HG02870 (cell line): ENCODE measurements around the gene PHF21A.

Source experiments
- ATAC-seq: cut with Tn5 transposase; IDR thresholded peaks from one replicate; pipeline ENCODE4 v1.9.1; 2021; ENCODE audit warnings: mild to moderate bottlenecking, moderate library complexity; ENCODE audit not compliant: unreplicated experiment

Gene PHF21A

DNA sequence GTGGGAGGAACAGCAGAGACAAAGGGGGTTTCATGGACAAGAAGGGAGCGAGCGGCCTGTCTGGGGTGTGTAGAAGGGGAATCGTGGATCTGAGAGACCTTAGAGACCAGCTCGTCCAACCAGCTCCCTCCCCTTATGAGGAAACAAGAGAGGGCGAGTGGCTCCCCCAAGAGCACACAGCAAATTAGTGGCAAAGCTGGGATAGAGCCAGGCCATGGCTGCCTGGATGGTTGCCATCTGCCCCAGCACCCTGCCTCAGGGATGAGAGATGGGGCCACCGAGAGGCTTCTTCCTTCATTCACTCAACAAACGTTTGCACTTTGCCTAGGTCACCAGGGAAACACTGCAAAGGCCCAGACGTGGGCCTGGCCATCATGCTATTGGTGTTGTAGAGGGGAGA, 231.7 kb downstream of the PHF21A start:
- ATAC-seq, result no peak

DNA sequence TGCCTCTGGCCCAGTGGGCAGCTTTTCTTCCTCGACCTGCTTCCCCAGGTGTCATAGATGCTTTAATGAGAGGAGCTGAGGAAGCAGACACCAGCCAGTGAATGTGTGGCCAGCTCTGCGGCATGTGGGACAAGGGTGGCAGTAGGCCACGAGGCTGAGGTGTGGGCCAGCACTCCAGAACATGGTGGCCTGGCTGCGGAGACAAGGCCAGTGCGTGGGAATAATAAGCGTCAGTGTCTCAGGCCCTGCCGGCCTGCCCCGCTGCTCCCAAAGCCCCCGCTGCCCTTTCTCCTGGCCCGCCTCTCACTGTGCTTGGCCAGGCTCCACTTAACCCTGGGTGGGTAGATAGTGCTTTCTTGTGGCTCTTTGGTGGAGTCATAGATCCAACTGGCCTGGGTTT, 233.7 kb downstream of the PHF21A start:
- ATAC-seq, result no peak

DNA sequence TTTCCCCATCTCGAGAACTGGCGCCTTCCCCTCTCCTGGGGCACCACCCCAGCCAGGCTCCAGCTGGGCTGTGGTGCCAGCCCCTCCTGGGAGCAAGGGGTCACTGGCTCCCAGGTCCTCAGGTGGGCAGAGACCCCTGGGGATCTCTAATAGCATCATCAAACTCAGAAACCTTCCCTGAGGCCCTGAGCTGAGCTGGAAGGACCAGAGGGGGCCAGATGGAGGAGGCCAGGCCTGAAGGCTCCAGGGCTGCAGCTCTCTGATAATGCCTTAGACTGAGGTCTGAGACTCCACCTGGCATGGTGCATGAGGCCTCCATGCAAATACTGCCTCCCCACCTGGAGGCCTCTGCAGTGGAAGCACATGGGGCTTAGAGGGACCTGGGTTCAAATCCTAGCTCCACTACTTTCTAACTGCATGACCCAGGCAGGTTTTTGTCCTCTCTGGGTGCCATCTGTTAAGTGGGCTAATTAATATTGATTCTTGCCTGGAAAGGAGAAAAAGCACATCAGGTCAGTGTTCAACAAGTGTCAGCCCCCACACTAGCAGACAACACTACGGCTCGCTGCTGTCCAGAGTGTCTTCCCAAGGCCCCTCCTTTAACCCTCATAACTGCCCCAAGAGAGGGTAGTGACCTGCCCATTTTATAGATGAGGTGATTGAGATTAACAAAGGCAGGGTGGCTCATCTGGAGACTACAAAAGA, 234.3 kb downstream of the PHF21A start:
- no peak for ATAC-seq

DNA sequence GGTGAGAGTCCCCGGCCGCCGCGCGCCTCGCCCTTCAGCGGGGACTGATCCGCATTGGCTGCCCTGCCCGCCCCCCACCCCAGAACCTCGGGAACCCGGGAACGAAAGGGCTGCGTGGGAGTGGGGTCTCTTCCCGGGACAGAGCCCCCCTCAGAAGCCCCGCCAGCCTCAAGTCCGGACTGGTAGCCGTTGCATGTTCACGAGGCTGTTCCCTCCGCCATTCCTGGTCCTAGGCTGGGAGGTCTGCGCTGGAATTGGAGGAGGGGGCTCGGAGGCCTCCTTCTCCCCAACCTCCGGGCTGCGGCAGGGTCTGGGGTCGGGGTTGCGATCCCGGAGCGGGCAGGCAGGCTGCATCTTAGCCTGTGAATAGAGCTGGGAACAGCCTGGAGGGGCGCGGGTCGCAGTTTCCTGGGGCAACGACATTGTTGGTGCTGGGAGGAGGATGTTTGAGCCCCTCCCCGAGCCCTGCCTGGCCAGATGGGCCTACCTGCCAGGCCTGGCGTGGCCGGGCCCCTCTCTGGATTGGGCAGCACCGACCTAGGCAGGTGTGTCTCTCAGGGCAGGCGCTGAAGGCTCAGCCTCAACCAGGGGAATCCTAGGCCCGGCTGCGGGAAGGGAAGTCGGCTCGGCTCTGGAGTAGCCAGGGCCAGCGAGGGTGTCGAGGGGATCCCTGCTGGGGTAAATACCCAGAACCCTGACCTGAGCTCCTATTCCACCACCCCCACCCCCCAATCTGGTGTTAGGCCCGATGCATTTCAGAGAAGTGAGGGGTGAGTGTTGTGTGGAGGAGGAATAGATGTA, 235.1 kb downstream of the PHF21A start:
- no peak for ATAC-seq

DNA sequence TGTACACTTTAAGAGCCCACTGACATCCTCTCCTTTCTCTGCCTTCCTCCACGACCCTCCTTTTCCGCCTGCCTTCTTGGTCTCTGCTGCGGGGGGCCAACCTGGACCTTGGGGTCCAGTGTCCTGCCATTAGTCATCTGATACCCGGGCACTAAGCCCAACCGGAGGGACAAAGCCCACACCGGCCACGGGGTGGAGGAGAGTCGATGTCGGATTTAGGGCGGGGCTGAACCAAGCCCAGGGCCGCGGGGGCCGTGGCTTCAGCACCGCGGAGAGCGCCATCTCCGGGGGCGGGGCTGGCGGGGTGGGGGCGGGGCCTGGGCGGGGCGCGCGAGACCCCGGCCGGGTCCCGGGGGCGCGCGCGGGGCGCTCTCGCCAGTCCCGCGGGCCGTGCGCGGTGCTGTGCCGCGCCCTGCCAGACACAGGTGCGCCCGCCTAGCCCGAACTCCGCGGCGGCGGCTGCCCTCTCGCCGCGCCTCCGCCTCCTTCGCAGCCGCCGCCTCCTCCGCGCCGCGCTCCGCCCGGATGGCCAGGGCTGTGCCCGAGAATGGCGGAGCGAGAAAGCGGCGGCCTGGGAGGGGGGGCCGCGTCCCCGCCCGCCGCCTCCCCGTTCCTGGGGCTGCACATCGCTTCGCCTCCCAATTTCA, 235.9 kb downstream of the PHF21A start, which contains the start of gene MAPK8IP1:
MAPK8IP1 (plus strand) TSS at position 378 of the 647 bp plus-strand sequence; CDS start at position 548, 170 bp downstream.
- ATAC-seq, result no peak

DNA sequence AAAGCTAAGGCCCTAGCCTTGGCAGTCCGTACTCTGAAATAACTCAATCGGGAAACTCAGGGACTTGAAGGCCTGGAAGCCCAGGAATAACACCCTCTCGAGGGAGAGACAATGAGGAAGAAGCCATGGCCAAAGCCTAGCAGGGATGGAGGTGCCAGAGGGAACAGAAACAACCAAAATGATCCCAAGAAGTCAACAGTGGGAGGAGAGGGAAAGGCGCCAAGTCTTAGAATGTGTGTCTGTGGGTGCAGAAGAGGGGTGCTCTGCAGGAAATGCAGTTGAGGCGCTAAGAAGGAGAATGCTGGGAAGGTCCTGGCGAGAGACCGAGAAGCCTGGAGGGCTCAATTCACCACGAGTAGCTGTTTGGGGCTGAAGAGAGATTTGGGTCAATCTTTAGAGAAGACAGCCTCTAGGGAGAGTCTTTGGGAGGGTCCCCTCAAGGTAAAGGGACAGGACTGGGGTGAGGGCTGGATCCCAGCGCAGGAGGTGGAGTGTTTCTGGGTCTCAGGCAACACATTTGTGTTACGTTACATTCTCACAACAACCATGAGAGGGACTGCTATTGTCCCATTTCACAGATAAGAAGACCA, 236.6 kb downstream of the PHF21A start:
- ATAC-seq, result no peak
